ENCODE measurements around the gene ARHGEF9. TPM values are rescaled to one million over a fixed set of nuclear protein-coding genes. Genes with fewer than 3 reads are reported as not detected.
A peak's percentile ranks its signal among the peaks of the same experiment; 100 is the strongest.

ARHGEF9 gene
- total RNA-seq, 1 experiment from 2014 or later: 16.7 TPM

DNA sequence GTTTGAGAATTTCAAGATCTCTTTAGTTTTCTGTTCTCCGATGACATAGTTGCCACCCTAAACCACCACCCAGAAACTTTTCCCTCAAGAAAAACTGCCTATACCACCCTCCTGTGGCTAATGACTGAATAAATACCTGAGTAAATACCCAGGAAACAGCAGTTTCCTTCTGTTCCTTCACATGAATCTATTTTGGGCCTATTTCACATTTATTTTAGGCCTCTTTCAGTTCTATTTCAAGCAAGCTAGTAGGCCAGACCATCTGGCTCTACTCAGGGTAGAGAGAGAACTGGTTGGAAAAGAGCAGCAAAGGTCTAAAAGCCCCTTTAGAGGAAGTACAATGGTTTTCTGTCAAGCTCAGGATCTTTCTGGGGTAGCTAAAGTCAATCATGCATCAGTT, 23.4 kb downstream of the ARHGEF9 start:
- ATAC-seq (no peak), DNase-seq (ENCODE audit: low read depth, low spot score) (no peak)
- Histone ChIP-seq H3K27me3 (ENCODE audit: control insufficient read depth, insufficient read depth, low read length) (no peaks in the 10 kb centered on the region), H3K4me3 (ENCODE audit: low read depth in 2 of 2, low read length in 2 of 2) (no peak overlapping the region), H3K9me3 (ENCODE audit: control insufficient read depth, insufficient read depth, low read depth, low read length) (no peaks in the 10 kb centered on the region), H3K36me3 (ENCODE audit: control insufficient read depth, insufficient read depth, low read length) (no peaks in the 10 kb centered on the region), H3K4me1 (ENCODE audit: control insufficient read depth, insufficient read depth, low read length) (no peaks in the 10 kb centered on the region), H3K27ac (ENCODE audit: low read length) (no peak overlapping the region)
- POLR2A ChIA-PET: no interaction called here
- CTCF ChIA-PET: no interaction called here
- TF ChIP-seq REST (IDR thresholded peaks at IDR 0.05; ENCODE audit: insufficient read depth in 1 of 2, low read depth in 2 of 2, low read length in 1 of 2): no peak
- TF ChIP-seq CTCF (IDR thresholded peaks at IDR 0.05): peak; percentile 3; the same call in 1 of the 2 replicates
- no TSS peak for BruUV-seq (replicated peaks)
- in situ Hi-C loops (cut with HindIII; ENCODE audit: low pct_unique_long_range_greater_than_20kb, low sequenced_read_pairs) (no loop called here), intact Hi-C loops (cut with micrococcal nuclease; ENCODE audit: unreplicated experiment) (no loop called here)

DNA sequence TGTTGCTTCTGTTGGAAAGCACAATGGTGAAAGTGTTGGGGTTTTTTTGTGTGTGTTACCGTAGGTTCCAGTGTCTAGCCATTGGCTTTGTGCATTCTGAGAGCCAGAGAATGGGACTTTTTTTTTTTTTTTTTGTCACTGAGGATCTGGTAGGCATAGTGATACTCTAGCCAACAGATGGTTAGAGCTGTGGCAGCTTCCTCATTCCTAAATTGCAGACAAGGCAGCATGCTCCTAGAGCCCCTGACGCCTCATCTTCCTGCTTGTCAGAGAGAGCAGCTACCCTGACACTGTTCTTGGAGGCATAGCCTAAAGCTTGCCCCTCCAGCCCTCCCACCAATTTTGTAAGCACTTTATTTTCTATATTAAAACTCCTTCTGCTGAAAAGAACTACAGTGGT, 27.0 kb downstream of the ARHGEF9 start:
- BruUV-seq (replicated peaks): no TSS peak
- TF ChIP-seq CTCF (IDR thresholded peaks at IDR 0.05) (no peak), POLR2AphosphoS5 (IDR thresholded peaks at IDR 0.05; ENCODE audit: low read depth, low read length) (no peak), REST (IDR thresholded peaks at IDR 0.05; ENCODE audit: insufficient read depth in 1 of 2, low read depth in 2 of 2, low read length in 1 of 2) (no peak), TCF7L2 (IDR thresholded peaks at IDR 0.05; ENCODE audit: low read depth, low read length) (no peak), SIN3A (IDR thresholded peaks at IDR 0.05; ENCODE audit: borderline replicate concordance, insufficient read depth, low read depth, low read length) (no peak)
- Histone ChIP-seq H3K36me3 (ENCODE audit: control insufficient read depth, insufficient read depth, low read length) (no peaks in the 10 kb centered on the region), H3K4me3 (ENCODE audit: low read depth in 2 of 2, low read length in 2 of 2) (no peak overlapping the region), H3K27me3 (ENCODE audit: control insufficient read depth, insufficient read depth, low read length) (no peaks in the 10 kb centered on the region), H3K9me3 (ENCODE audit: control insufficient read depth, insufficient read depth, low read depth, low read length) (no peaks in the 10 kb centered on the region), H3K4me1 (ENCODE audit: control insufficient read depth, insufficient read depth, low read length) (peaks cover 10% of the 10 kb centered on the region), H3K27ac (ENCODE audit: low read length) (no peak overlapping the region)
- in situ Hi-C loops (cut with HindIII; ENCODE audit: low pct_unique_long_range_greater_than_20kb, low sequenced_read_pairs): no loop called here
- ChIA-PET CTCF (no interaction called here), POLR2A (no interaction called here)
- intact Hi-C loops (cut with micrococcal nuclease; ENCODE audit: unreplicated experiment): no loop called here
- DNase-seq (ENCODE audit: low read depth, low spot score) (no peak), ATAC-seq (no peak)
